IMR-90 (cell line): Measurements from ENCODE around the gene MXRA5.

Experiments used
- CTCF ChIP-seq: conservative IDR thresholded peaks from 2 replicates; pipeline ENCODE4 v1.5.1; 2012; ENCODE audit warnings: mild to moderate bottlenecking, low read depth, low read length, improper control_type of control experiment
- MAFK ChIP-seq: IDR thresholded peaks from 2 replicates; pipeline ENCODE4 v1.6.1; 2012; ENCODE audit warnings: low read depth, low read length, improper control_type of control experiment
- MAZ ChIP-seq: IDR thresholded peaks from 2 replicates; pipeline ENCODE4 v1.6.1; 2012; ENCODE audit warnings: low read depth, mild to moderate bottlenecking, low read length, improper control_type of control experiment, moderate library complexity, borderline replicate concordance
- POLR2A ChIP-seq: IDR thresholded peaks from 2 replicates; pipeline ENCODE4 v1.6.1; 2012; ENCODE audit warnings: mild to moderate bottlenecking, low read depth, low read length

DNA sequence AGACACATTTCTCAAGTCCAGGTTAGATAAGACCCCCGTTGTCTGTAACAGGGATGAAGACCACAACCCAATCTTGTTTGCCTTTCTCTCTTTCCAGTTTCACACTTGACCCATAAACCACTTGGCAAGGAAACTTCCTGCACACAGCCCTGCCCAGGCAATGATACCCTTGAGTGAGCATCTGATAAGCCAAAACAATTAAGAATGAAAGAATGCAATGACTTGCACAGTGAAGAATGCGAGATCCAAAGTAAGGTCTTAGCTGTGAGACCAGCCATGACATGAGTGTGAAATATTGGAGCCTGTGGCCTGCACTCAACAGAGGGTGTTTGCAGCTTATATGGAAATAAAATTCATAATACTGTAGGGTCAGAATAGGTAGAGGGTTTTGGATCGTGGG lies 37.9 kb upstream of the MXRA5 start:
- no peak for TF ChIP-seq MAFK
- no peak for TF ChIP-seq CTCF
- no peak for TF ChIP-seq POLR2A
- TF ChIP-seq MAZ = no peak
